SK-N-SH treated with all-trans-retinoic acid at 6 μM for 48 hours (cell line): Measurements from ENCODE around the gene LINS1.

ENCODE experiments used
- ATAC-seq: fragments of 200-7000 bp; cut with Tn5 transposase; 3 replicates; pipeline ENCODE4 v1.9.1; 2020; ENCODE audit warnings: mild to moderate bottlenecking, moderate library complexity
- ARNTL ChIP-seq: fragments of 450-650 bp; formaldehyde crosslinking; IDR thresholded peaks from 2 replicates; pipeline ENCODE4 v1.5.0; 2020; ENCODE audit warnings: low read depth, mild to moderate bottlenecking, moderate library complexity, borderline replicate concordance
- BACH2 ChIP-seq: fragments of 250-450 bp; sonication (Bioruptor Pico); IDR thresholded peaks from 2 replicates; pipeline ENCODE4 v1.9.0; 2021; ENCODE audit warnings: mild to moderate bottlenecking, borderline replicate concordance
- CREB5 ChIP-seq: fragments of 250-450 bp; sonication (Bioruptor Pico); IDR thresholded peaks from 2 replicates; pipeline ENCODE4 v1.5.1; 2020; ENCODE audit warnings: low read depth, mild to moderate bottlenecking, moderate library complexity
- CSDC2 ChIP-seq: fragments of 250-450 bp; sonication (Bioruptor Pico); IDR thresholded peaks from 2 replicates; pipeline ENCODE4 v1.5.0; 2020; ENCODE audit warnings: mild to moderate bottlenecking, moderate library complexity
- CSRNP3 ChIP-seq: fragments of 250-450 bp; sonication (Bioruptor Pico); IDR thresholded peaks from 2 replicates; pipeline ENCODE4 v1.5.1; 2021; ENCODE audit warnings: mild to moderate bottlenecking, moderate library complexity
- ESRRG ChIP-seq: fragments of 250-450 bp; sonication (Bioruptor Pico); IDR thresholded peaks from 2 replicates; pipeline ENCODE4 v1.6.1; 2021; ENCODE audit warnings: mild to moderate bottlenecking
- GLIS3 ChIP-seq: fragments of 250-450 bp; sonication (Bioruptor Pico); IDR thresholded peaks from 2 replicates; pipeline ENCODE4 v1.5.0; 2020; ENCODE audit warnings: mild to moderate bottlenecking, moderate library complexity
- ISL1 ChIP-seq: fragments of 250-450 bp; sonication (Bioruptor Pico); IDR thresholded peaks from 2 replicates; pipeline ENCODE4 v2.1.2; 2022; ENCODE audit warnings: mild to moderate bottlenecking, moderate library complexity
- OSR1 ChIP-seq: fragments of 250-450 bp; sonication (Bioruptor Pico); IDR thresholded peaks from 2 replicates; pipeline ENCODE4 v1.8.0; 2022; ENCODE audit warnings: moderate library complexity, mild to moderate bottlenecking, inconsistent platforms
- PATZ1 ChIP-seq: fragments of 250-450 bp; sonication (Bioruptor Pico); IDR thresholded peaks from 2 replicates; pipeline ENCODE4 v1.8.0; 2020; ENCODE audit warnings: mild to moderate bottlenecking, moderate library complexity, borderline replicate concordance
- POU6F1 ChIP-seq: fragments of 250-450 bp; sonication (Bioruptor Pico); IDR thresholded peaks from 2 replicates; pipeline ENCODE4 v1.8.0; 2021; ENCODE audit warnings: low read depth, mild to moderate bottlenecking, moderate library complexity, borderline replicate concordance
- PPARA ChIP-seq: fragments of 250-450 bp; sonication (Bioruptor Pico); IDR thresholded peaks from 2 replicates; pipeline ENCODE4 v1.5.0; 2020; ENCODE audit warnings: mild to moderate bottlenecking, borderline replicate concordance
- RARB ChIP-seq: fragments of 250-450 bp; sonication (Bioruptor Pico); IDR thresholded peaks from 2 replicates; pipeline ENCODE4 v1.8.0; 2021; ENCODE audit warnings: mild to moderate bottlenecking, moderate library complexity
- TCF4 ChIP-seq: fragments of 250-450 bp; sonication (Bioruptor Pico); IDR thresholded peaks from 2 replicates; pipeline ENCODE4 v1.8.0; 2021; ENCODE audit warnings: mild to moderate bottlenecking, moderate library complexity, borderline replicate concordance
- TOX ChIP-seq: fragments of 250-450 bp; sonication (Bioruptor Pico); IDR thresholded peaks from 2 replicates; pipeline ENCODE4 v1.8.0; 2021; ENCODE audit warnings: mild to moderate bottlenecking, moderate library complexity, borderline replicate concordance
- TSHZ2 ChIP-seq: fragments of 250-450 bp; sonication (Bioruptor Pico); IDR thresholded peaks from 2 replicates; pipeline ENCODE4 v1.5.0; 2020; ENCODE audit warnings: mild to moderate bottlenecking, moderate library complexity
- ZC3H10 ChIP-seq: fragments of 250-450 bp; sonication (Bioruptor Pico); IDR thresholded peaks from 2 replicates; pipeline ENCODE4 v1.5.1; 2021; ENCODE audit warnings: mild to moderate bottlenecking, moderate library complexity
- ZFP3 ChIP-seq: fragments of 250-450 bp; sonication (Bioruptor Pico); IDR thresholded peaks from 2 replicates; pipeline ENCODE4 v1.5.0; 2020; ENCODE audit warnings: mild to moderate bottlenecking, moderate library complexity
- ZFP30 ChIP-seq: fragments of 450-650 bp; formaldehyde crosslinking; IDR thresholded peaks from 2 replicates; pipeline ENCODE4 v1.5.0; 2022; ENCODE audit warnings: mild to moderate bottlenecking, moderate library complexity
- ZNF565 ChIP-seq: fragments of 450-650 bp; formaldehyde crosslinking; conservative IDR thresholded peaks from 2 replicates; pipeline ENCODE4 v1.5.0; 2020; ENCODE audit warnings: low read depth, mild to moderate bottlenecking, moderate library complexity
- ZNF70 ChIP-seq: fragments of 450-650 bp; formaldehyde crosslinking; IDR thresholded peaks from 2 replicates; pipeline ENCODE4 v1.5.0; 2020; ENCODE audit warnings: mild to moderate bottlenecking, moderate library complexity
- ZNF8 ChIP-seq: fragments of 450-650 bp; formaldehyde crosslinking; IDR thresholded peaks from 2 replicates; pipeline ENCODE4 v1.5.0; 2020; ENCODE audit warnings: mild to moderate bottlenecking, moderate library complexity

Gene LINS1

GRCh38 chr15:100566850-100567628 is 34.9 kb downstream of the LINS1 start:
- ATAC-seq = no peak
- TF ChIP-seq CREB5 (no peak), BACH2 (CRISPR knock-in tag) (no peak), ISL1 (CRISPR knock-in tag) (no peak), POU6F1 (no peak), RARB (CRISPR knock-in tag) (no peak), GLIS3 (CRISPR knock-in tag) (no peak), ESRRG (CRISPR knock-in tag) (no peak), ZNF565 (CRISPR knock-in tag) (no peak), ZC3H10 (CRISPR knock-in tag) (no peak), PATZ1 (CRISPR knock-in tag) (no peak), TOX (CRISPR knock-in tag) (no peak), TSHZ2 (no peak), ARNTL (CRISPR knock-in tag) (no peak), CSRNP3 (CRISPR knock-in tag) (no peak)

GRCh38 chr15:100565591-100565990 is 36.4 kb downstream of the LINS1 start:
- no peak for ATAC-seq
- no peak for TF ChIP-seq ZFP3 (CRISPR knock-in tag)
- no peak for TF ChIP-seq ZNF8 (CRISPR knock-in tag)
- no peak for TF ChIP-seq BACH2 (CRISPR knock-in tag)
- no peak for TF ChIP-seq TCF4 (CRISPR knock-in tag)
- no peak for TF ChIP-seq PATZ1 (CRISPR knock-in tag)
- TF ChIP-seq PPARA = no peak
- TF ChIP-seq RARB (CRISPR knock-in tag) = no peak
- no peak for TF ChIP-seq CSDC2 (CRISPR knock-in tag)
- no peak for TF ChIP-seq TSHZ2
- TF ChIP-seq OSR1 (CRISPR knock-in tag) = no peak
- TF ChIP-seq CREB5 = no peak
- no peak for TF ChIP-seq ZNF70 (CRISPR knock-in tag)
- no peak for TF ChIP-seq POU6F1
- TF ChIP-seq ZFP30 (CRISPR knock-in tag) = no peak
